Progenitor cell of endocrine pancreas (in vitro differentiated cells): ENCODE data around the gene GAS2L2. TPM values are rescaled to one million over a fixed set of nuclear protein-coding genes. Genes with fewer than 3 reads are reported as not detected.

Source experiments
- DNase-seq: peaks from one replicate; pipeline ENCODE4 v3.0.0; 2021; ENCODE audit warnings: low spot score; ENCODE audit not compliant: unreplicated experiment
- H3K27ac Mint-ChIP-seq: 2 replicates; pipeline ENCODE4 v1.8.0; 2021; ENCODE audit warnings: mild to moderate bottlenecking, moderate library complexity, mixed read lengths
- H3K27me3 Mint-ChIP-seq: 2 replicates; pipeline ENCODE4 v1.8.0; 2021; ENCODE audit warnings: mixed read lengths
- H3K36me3 Mint-ChIP-seq: 2 replicates; pipeline ENCODE4 v1.8.0; 2022; ENCODE audit warnings: mixed read lengths; ENCODE audit not compliant: insufficient read depth
- H3K4me1 Mint-ChIP-seq: 2 replicates; pipeline ENCODE4 v1.8.0; 2021; ENCODE audit warnings: low read depth, mixed read lengths
- H3K4me3 Mint-ChIP-seq: 2 replicates; pipeline ENCODE4 v1.8.0; 2021; ENCODE audit warnings: low read depth, mild to moderate bottlenecking, moderate library complexity, mixed read lengths
- H3K9me3 Mint-ChIP-seq: 2 replicates; pipeline ENCODE4 v1.8.0; 2021; ENCODE audit warnings: low read depth, mixed read lengths
- CTCF ChIP-seq: fragments of 200-600 bp; sonication (generic); IDR thresholded peaks from one replicate; pipeline ENCODE4 v1.5.0; 2021; ENCODE audit warnings: antibody characterized with exemption, mild to moderate bottlenecking; ENCODE audit not compliant: unreplicated experiment
- total RNA-seq: library from RNA; stranded (reverse); gene quantifications from 2 replicates; pipeline ENCODE4 v1.2.1, GENCODE V29; 2021

Gene GAS2L2
- total RNA-seq, 1 donor from 2014 or later, result 0.10 TPM

- H3K36me3 Mint-ChIP-seq, result no peaks in the 10 kb centered on the region
- H3K27ac Mint-ChIP-seq, result no peak overlapping the region
- no peak for DNase-seq
- H3K4me1 Mint-ChIP-seq, result peaks cover 3% of the 10 kb centered on the region
- peaks cover 44% of the 10 kb centered on the region for H3K27me3 Mint-ChIP-seq
- TF ChIP-seq CTCF, result no peak
- no peak overlapping the region for H3K4me3 Mint-ChIP-seq
- H3K9me3 Mint-ChIP-seq, result no peaks in the 10 kb centered on the region
Measured at GRCh38 chr17:35745246-35745645, 7.8 kb downstream of the GAS2L2 start.

GRCh38 chr17:35744830-35745229, 8.2 kb downstream of the GAS2L2 start:
- H3K27me3 Mint-ChIP-seq, result peaks cover 45% of the 10 kb centered on the region
- no peak for DNase-seq
- no peak overlapping the region for H3K4me3 Mint-ChIP-seq
- no peaks in the 10 kb centered on the region for H3K36me3 Mint-ChIP-seq
- no peak for TF ChIP-seq CTCF
- peaks cover 1% of the 10 kb centered on the region for H3K4me1 Mint-ChIP-seq
- H3K27ac Mint-ChIP-seq, result no peak overlapping the region
- no peaks in the 10 kb centered on the region for H3K9me3 Mint-ChIP-seq

GRCh38 chr17:35743626-35744328, 9.3 kb downstream of the GAS2L2 start:
- no peak overlapping the region for H3K4me3 Mint-ChIP-seq
- TF ChIP-seq CTCF, result no peak
- no peak overlapping the region for H3K27ac Mint-ChIP-seq
- H3K4me1 Mint-ChIP-seq, result peaks cover 1% of the 10 kb centered on the region
- peaks cover 1% of the 10 kb centered on the region for H3K36me3 Mint-ChIP-seq
- peak; percentile 52 for DNase-seq
- H3K9me3 Mint-ChIP-seq, result no peaks in the 10 kb centered on the region
- H3K27me3 Mint-ChIP-seq, result peaks cover 42% of the 10 kb centered on the region

GRCh38 chr17:35742896-35743477, 10.1 kb downstream of the GAS2L2 start:
- Mint-ChIP-seq H3K27ac (no peak overlapping the region), H3K27me3 (peaks cover 37% of the 10 kb centered on the region), H3K36me3 (peaks cover 1% of the 10 kb centered on the region), H3K4me1 (peaks cover 1% of the 10 kb centered on the region), H3K9me3 (no peaks in the 10 kb centered on the region), H3K4me3 (no peak overlapping the region)
- TF ChIP-seq CTCF, result no peak
- no peak for DNase-seq

GRCh38 chr17:35742496-35742895, 10.5 kb downstream of the GAS2L2 start:
- H3K9me3 Mint-ChIP-seq, result no peaks in the 10 kb centered on the region
- H3K27ac Mint-ChIP-seq, result no peak overlapping the region
- H3K27me3 Mint-ChIP-seq, result peaks cover 37% of the 10 kb centered on the region
- DNase-seq, result no peak
- H3K4me3 Mint-ChIP-seq, result no peak overlapping the region
- no peak for TF ChIP-seq CTCF
- H3K4me1 Mint-ChIP-seq, result peaks cover 1% of the 10 kb centered on the region
- peaks cover 1% of the 10 kb centered on the region for H3K36me3 Mint-ChIP-seq
